T-helper 2 cell (primary cell): ENCODE data around the gene C17orf67.
A peak's percentile ranks its signal among the peaks of the same experiment; 100 is the strongest.

Experiments used
- DNase-seq, 5 experiments: peaks; one replicate each; pipeline versions ENCODE4 v3.0.0 to v3.0.0-alpha.2; 2012 to 2022

C17orf67 gene

DNA sequence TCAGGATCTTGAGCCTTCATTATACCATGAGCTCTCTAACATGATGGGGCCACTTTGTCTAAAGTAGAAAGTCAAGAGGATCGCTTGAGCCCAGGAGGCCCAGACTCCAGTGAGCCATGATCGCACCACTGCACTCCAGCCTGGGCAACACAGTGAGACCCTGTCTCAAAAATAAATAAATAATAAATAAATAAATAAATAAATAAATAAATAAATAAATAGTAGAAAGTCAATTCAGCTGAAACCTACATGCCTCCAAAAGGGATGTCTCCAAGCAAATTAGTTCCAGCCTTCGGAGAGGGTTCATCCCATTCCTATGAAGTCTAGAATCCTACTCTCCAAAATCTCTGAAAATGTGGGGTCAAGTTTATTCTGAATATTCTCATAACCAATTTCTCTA is 26.0 kb downstream of the C17orf67 start:
- no peak for DNase-seq

GRCh38 chr17:56806949-56807348 is 26.8 kb downstream of the C17orf67 start:
- DNase-seq = no peak

DNA sequence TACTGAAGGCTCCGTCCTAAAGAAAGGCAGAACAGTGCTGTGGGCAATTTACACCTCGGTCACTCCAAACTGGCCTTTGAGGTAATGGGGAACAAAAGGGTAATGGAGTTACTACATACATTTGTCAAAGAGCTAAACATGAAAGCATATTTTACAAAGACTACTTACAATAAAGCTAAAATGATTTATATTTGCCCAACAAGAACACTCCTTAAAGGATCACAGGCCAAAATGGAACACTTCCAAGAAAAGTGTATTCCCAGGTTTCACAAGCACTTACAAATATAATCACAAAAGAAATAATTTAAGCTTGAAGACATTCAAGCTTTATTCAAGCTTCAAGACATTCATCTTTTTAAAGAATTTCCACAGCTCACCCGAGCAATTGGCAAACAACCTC is 29.3 kb downstream of the C17orf67 start:
- DNase-seq = no peak

DNA sequence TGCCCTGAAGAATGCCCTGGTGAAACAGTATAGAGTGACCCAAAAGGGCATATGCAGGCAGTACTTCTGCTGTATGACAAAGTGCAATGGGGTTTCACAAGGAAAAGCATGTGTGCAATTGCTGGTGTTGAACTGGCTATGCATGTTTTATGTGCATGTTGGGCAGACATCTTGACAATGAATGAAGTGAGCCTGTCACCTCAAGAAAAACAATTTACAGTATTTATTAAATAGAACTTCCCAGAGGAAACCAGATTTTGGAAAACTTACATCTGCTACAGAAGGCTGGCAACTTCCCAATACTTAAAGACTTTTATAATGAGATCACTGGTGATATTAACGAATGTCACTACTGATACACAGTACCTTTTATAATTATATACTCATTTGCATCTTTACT is 30.6 kb downstream of the C17orf67 start:
- DNase-seq = no peak

- no peak for DNase-seq
These were observed 32.1 kb downstream of the C17orf67 start for GRCh38 chr17:56801459-56802178.

DNA sequence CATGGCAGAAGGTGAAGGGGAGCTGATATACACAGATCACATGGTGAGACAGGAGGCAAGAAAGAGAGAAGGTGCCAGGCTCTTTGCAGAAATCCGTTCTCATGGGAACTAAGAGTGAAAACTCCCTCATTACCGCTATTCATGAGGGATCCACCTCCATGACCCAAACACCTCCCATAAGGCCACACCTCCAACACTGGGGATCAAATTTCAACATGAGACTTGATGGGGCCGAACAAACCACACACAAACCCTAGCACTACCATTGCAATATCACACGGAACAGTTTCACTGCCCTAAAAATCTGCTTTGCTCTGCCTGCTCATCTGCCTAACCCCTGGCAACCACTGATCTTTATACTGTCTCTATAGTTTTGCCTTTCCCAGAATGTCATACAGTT is 34.8 kb downstream of the C17orf67 start:
- no peak for DNase-seq

DNA sequence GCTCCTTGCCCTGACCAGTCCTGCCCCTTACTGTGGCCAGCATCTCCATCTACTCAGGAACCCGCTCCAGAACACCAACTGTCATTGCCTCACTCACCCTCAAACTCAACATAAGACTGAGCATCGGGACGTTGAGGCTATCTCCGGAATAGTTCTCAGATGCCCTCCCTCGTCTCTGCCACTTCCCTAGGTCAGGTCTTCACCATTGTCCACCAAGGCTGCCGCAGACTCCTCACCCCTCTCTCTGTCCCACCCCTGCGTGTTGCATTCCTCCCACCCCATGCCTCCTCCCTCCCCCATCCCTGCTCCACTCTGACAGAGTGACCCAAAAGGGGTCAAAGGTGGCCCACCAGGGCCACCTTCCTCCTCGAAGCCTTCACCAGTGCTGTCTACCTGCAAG is 37.2 kb downstream of the C17orf67 start:
- DNase-seq = no peak

GRCh38 chr17:56795221-56795865 is 38.4 kb downstream of the C17orf67 start:
- no peak for DNase-seq

GRCh38 chr17:56793957-56794356 is 39.8 kb downstream of the C17orf67 start:
- no peak for DNase-seq

DNA sequence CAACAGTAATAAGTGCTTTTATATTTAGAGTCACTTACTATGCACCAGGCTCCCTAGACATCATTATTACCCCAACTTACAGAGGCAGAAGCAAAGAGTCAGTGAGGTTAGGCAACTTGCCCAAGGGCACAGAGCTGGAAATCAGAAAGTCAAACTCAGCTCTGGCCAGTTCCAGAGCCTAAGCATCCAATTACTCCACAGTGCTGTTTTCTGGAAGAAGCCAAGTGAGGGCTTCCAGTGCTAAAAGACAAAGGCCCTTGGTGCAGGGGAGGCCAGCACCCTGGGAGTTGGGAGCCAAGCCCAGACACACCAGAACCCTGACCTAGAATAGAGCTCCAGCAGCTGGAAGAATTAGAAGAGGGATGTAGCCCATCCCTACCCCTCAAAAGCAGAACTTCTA is 40.2 kb downstream of the C17orf67 start:
- DNase-seq = no peak

DNA sequence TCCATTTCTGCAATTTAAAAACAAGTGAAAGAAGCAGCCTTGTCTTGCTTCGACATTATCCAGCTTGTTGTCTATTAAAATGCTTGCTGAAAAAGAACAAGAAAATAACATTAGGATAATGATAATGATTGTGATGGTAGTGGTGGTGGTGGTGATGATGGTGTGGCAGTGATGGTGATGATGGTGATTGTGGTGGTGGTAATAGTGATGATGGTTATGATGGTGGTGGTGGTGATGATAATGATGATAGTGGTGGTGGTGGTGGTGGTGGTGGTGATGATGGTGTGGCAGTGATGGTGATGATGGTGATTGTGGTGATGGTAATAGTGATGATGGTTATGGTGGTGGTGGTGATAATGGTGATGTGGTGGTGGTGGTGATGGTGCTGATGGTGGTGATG is 41.5 kb downstream of the C17orf67 start:
- DNase-seq = no peak

- peak in 3 of 5 experiments; percentile 0 to 91 (median 35) for DNase-seq
These were observed 46.7 kb downstream of the C17orf67 start for GRCh38 chr17:56786989-56787482.

DNA sequence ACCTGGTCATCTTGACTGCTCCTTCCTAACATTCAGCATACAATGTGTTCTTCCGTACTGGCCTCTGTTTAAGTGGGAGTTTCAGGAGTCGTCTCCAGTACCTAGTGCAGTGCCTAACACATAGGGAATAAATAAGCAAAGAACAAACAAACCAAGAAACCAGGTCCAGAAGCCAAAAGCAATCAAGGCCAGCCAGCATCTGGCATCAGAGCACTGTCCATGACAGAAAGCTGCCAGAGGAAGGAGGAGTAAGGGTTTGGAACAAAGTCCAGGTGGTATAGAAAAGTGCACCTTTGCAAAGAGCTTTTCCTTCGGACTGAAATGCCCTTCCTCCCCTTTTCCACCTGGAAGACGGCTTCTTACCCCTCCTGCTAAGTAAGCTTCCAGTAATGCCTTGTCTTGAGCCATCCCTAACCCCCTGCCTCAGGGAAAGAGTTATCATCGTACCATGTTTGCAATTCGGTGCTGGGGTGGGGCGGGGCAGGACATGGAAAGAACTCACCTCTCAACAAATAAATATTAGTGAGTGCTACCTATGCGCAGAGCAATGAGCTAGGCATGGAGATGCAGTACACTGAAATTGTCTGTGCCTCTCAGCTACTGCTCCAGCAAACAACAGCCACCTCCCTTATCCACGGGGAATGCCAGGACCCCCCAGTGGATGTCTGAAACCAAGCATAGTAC is 47.6 kb downstream of the C17orf67 start:
- no peak for DNase-seq

- no peak for DNase-seq
These were observed 48.3 kb downstream of the C17orf67 start for GRCh38 chr17:56785405-56785804.

- DNase-seq = no peak
These were observed 51.4 kb downstream of the C17orf67 start for GRCh38 chr17:56782338-56782737.

GRCh38 chr17:56781906-56782305 is 51.8 kb downstream of the C17orf67 start:
- DNase-seq = no peak

DNA sequence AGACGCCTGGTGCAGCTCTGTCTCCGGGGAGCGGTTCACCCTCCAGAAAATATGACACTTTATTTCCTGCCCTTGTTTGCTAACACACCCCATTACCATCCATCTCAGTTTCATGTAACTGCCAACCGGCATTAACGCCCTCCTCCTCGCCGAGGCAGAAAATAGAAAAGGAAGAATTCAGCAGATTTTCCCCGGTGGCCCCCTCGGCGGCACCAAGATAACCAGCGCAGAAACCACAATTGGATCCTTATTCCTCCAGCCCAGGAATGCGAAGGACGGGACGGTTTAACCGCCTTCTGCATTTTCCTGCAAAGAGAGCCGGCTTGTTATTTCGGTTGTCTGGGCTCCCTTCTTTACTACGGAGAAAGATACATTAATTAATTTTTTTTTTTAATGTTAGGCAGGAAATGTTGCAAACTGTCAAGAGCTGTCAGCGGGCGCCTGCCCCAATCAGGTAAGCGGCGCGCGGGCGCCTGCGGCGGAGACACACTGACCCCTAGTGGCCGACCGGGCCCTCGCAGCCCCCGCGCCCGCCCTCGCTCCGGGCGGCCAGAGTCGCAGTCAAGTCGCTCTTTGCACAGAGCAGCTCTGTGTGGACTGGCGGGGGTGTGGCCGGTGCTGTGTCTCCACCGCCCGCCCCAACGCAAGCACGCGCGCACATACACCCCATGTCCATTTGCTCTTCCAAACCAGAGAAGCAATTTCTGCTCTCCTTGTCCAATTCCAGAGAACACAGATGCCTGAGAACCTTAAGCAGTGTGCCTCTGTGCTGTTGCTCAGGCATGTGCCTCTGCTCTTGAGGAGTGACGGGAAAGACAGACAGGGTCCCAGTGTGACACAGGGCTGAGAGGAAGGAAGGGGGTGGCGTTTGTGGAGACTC is 53.6 kb downstream of the C17orf67 start:
- peak; percentile 69 to 89 (median 75) for DNase-seq

DNA sequence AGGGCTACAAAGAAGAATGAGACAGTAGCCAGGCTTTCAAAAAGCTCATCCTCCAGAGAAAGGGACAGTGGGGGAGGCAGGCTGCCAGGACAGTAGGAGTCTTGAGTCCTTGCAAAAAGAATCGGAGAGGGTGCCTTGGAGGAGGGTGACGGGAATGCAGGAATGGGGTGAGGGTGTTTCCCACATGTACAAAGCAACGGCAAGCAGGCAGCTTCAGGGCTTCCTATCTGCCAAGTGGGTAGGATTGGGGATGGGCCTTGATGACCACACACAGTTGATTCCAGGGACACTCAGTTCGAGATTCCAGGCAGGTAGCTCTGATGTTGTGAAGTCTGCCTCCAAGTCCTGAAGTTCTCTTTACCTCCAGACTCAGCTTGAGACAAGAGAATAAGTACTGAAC is 54.4 kb downstream of the C17orf67 start:
- no peak for DNase-seq

DNA sequence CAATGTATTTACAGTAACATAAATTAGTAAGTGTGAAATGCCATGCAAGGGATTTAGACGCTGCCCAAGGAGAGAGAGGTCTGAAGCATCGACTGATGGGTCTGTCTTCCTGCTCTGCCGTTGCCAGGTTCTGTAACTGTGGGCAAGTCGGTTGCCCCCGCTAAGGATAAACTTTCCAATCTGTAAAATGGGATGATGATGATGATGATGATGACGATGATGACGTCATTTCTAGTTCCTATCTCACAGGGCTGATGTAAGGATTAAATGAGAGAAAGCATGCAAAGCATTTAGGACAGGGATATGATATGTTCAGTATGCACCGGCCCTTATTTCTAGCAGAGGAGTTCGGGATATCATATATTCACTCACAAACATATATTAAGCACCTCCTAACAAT is 54.8 kb downstream of the C17orf67 start:
- DNase-seq = no peak

DNA sequence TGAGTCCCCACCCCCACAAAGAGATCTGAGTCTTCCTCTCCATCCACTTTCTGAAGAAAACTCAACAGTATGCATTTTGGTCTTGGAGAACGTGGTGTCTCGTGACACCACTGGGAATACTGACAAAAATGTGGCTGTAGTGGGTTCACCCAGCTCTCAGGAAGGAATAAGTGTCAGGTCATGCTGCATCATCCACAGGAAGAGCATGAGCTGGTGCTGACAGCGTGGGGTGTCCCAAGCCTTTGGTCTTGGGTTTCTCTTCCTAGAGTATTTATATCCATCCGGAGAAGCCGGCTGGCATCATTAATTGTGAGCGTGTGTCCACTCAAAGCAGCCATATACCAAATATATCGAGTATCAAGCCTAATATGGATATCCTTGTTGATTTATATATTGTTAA is 55.9 kb downstream of the C17orf67 start:
- DNase-seq = no peak

DNA sequence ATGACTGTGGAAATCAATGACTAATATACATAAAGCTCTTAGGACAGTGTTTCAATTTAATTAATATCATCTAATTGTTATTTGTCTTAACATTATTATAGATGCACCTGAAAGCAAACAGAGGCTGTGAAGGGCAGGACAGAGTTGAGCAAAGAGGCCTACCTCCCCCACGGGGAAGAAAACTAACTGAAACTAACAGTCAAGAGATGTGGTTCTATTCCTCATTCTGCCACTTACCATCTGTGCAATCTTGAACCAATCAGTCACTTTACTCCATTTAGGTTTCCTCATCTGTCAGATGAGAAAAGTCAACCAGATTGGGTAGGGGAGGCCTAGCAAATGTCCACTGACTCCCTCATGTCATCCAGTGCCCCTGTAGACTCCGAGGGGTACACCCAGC is 59.1 kb downstream of the C17orf67 start:
- no peak for DNase-seq

DNA sequence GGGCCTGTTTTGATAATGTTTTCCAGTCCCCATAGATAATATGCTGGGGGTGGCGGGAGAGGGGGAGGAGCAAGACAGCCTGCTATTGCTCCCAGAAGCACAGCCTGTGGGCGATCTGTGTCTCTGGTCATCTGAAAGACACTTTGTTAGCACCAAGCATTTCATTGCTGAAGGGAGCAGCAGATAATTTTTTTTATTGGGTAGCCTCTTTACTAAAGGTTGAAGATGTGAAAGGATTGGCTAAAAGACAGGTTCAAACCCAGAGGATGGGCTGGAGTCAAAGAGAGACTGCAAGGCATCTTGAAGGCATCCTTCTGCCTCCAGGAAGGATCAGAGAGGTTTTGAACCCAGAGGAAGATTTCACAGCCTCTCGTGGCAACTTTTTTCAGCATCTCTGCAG is 60.6 kb downstream of the C17orf67 start:
- no peak for DNase-seq

DNA sequence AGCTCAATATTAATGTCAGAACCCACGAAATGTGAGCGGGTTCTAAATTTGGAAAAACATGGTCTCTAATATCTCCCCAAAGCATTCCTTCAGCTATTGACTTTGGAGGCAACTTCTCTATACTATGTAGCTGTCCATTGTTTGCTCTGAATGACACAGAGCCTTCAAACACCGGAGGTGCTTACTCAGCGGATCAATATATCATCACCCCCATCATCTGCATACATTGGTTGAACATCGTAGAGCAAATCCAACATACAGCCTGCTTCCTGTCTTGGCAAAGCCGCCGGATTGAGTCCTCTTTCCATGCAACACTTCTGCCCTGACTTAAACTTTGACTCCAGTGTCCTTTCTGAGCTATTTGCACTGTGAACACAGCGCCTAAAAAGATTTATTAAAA is 61.3 kb downstream of the C17orf67 start:
- no peak for DNase-seq
